ENCODE measurements around the gene MAPK8.
"Not testable (repeated sequence)": the region's sequence is repeated elsewhere in the genome, so short reads cannot be mapped to it uniquely, and the experiment has no call there.

- TF ChIP-seq ZFP36 (IDR thresholded peaks at IDR 0.05; ENCODE audit: borderline replicate concordance, partially characterized antibody); ZNF302 (CRISPR knock-in tag; IDR thresholded peaks at IDR 0.05); MAZ (IDR thresholded peaks at IDR 0.05; ENCODE audit: borderline replicate concordance, low read depth, low read length); SREBF2 (IDR thresholded peaks at IDR 0.05); PHF8 (IDR thresholded peaks at IDR 0.05; ENCODE audit: borderline replicate concordance, low read depth); CEBPB (IDR thresholded peaks at IDR 0.05); EHMT2 (IDR thresholded peaks at IDR 0.05; ENCODE audit: low read depth); POLR2AphosphoS2 (conservative IDR thresholded peaks at IDR 0.05; ENCODE audit: low read length); KDM1A (IDR thresholded peaks at IDR 0.05; ENCODE audit: low read depth): not testable (repeated sequence)
- TF ChIP-seq, protein P1, sequence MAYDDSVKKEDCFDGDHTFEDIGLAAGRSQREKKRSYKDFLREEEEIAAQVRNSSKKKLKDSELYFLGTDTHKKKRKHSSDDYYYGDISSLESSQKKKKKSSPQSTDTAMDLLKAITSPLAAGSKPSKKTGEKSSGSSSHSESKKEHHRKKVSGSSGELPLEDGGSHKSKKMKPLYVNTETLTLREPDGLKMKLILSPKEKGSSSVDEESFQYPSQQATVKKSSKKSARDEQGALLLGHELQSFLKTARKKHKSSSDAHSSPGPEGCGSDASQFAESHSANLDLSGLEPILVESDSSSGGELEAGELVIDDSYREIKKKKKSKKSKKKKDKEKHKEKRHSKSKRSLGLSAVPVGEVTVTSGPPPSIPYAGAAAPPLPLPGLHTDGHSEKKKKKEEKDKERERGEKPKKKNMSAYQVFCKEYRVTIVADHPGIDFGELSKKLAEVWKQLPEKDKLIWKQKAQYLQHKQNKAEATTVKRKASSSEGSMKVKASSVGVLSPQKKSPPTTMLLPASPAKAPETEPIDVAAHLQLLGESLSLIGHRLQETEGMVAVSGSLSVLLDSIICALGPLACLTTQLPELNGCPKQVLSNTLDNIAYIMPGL (CRISPR knock-in tag; IDR thresholded peaks at IDR 0.05; ENCODE audit: borderline replicate concordance), result not testable (repeated sequence)
- TF ChIP-seq, protein P2, sequence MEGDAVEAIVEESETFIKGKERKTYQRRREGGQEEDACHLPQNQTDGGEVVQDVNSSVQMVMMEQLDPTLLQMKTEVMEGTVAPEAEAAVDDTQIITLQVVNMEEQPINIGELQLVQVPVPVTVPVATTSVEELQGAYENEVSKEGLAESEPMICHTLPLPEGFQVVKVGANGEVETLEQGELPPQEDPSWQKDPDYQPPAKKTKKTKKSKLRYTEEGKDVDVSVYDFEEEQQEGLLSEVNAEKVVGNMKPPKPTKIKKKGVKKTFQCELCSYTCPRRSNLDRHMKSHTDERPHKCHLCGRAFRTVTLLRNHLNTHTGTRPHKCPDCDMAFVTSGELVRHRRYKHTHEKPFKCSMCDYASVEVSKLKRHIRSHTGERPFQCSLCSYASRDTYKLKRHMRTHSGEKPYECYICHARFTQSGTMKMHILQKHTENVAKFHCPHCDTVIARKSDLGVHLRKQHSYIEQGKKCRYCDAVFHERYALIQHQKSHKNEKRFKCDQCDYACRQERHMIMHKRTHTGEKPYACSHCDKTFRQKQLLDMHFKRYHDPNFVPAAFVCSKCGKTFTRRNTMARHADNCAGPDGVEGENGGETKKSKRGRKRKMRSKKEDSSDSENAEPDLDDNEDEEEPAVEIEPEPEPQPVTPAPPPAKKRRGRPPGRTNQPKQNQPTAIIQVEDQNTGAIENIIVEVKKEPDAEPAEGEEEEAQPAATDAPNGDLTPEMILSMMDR (IDR thresholded peaks at IDR 0.05), result not testable (repeated sequence)
- TF ChIP-seq, protein P3, sequence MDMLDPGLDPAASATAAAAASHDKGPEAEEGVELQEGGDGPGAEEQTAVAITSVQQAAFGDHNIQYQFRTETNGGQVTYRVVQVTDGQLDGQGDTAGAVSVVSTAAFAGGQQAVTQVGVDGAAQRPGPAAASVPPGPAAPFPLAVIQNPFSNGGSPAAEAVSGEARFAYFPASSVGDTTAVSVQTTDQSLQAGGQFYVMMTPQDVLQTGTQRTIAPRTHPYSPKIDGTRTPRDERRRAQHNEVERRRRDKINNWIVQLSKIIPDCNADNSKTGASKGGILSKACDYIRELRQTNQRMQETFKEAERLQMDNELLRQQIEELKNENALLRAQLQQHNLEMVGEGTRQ (IDR thresholded peaks at IDR 0.05), result not testable (repeated sequence)
Measured at GRCh38 chr10:48347539-48347938, 41.1 kb downstream of the MAPK8 start.

All from A549 (cell line).